ENCODE data around the gene CDC42EP1.

DNA sequence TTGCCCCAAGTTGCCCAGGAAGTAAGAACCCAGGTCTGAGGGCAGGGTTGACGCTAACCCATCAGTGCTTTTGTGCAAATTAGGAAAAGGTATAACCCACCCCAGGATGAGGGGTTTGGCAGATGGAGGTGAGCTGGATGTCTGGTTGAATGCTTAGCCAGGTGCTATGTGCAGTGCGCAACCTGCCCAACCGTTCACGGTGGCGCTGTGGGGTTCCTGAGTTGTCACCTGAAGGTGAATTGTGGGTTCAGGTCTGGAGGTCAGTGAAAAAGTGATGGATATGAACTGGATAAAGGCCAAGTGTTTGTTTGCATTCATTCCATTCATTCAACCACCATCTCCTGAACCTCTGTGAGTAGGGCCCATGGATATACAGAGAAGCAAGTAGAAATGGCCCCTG, 34.0 kb downstream of the CDC42EP1 start:
- TF ChIP-seq CTCF (IDR thresholded peaks at IDR 0.05), result no peak
- no peak for TF ChIP-seq POLR2A (IDR thresholded peaks at IDR 0.05)

Data from Peyer's patch (tissue), 4 donors.